COLO829 (cell line): ENCODE data around the gene C3orf70.
A peak's percentile ranks its signal among the peaks of the same experiment; 100 is the strongest.

ENCODE experiments used
- DNase-seq: peaks from one replicate; pipeline ENCODE4 v3.0.0; 2012; ENCODE audit warnings: low spot score

Gene C3orf70

GRCh38 chr3:185152410-185153170 lies at the start of gene C3orf70:
TSS of gene C3orf70 (minus strand) at chr3:185153060. CDS start at chr3:185152823, 237 bp downstream.
- DNase-seq = peak; percentile 54

- DNase-seq = no peak
These were observed 47.8 kb upstream of the C3orf70 start for GRCh38 chr3:185200639-185201038.

- no peak for DNase-seq
These were observed 46.8 kb upstream of the C3orf70 start for GRCh38 chr3:185199671-185200070.

GRCh38 chr3:185199206-185199605 lies 46.3 kb upstream of the C3orf70 start:
- DNase-seq = no peak

GRCh38 chr3:185197068-185197467 lies 44.2 kb upstream of the C3orf70 start:
- DNase-seq = no peak

GRCh38 chr3:185195652-185196051 lies 42.8 kb upstream of the C3orf70 start:
- no peak for DNase-seq

GRCh38 chr3:185188816-185189215 lies 36.0 kb upstream of the C3orf70 start:
- DNase-seq = no peak

- peak; percentile 7 for DNase-seq
These were observed 34.5 kb upstream of the C3orf70 start for GRCh38 chr3:185187391-185187790.

- peak; percentile 57 for DNase-seq
These were observed 24.0 kb upstream of the C3orf70 start for GRCh38 chr3:185176750-185177359.

GRCh38 chr3:185175370-185175987 lies 22.6 kb upstream of the C3orf70 start:
- peak; percentile 93 for DNase-seq

GRCh38 chr3:185172086-185173049 lies 19.5 kb upstream of the C3orf70 start:
- no peak for DNase-seq

GRCh38 chr3:185164428-185165217 lies 11.8 kb upstream of the C3orf70 start:
- DNase-seq = no peak

GRCh38 chr3:185162634-185163033 lies 9.8 kb upstream of the C3orf70 start:
- no peak for DNase-seq

- DNase-seq = no peak
These were observed 8.9 kb upstream of the C3orf70 start for GRCh38 chr3:185161761-185162160.

GRCh38 chr3:185157347-185157746 lies 4.5 kb upstream of the C3orf70 start:
- DNase-seq = no peak

- DNase-seq = no peak
These were observed 2.8 kb upstream of the C3orf70 start for GRCh38 chr3:185155678-185156077.

GRCh38 chr3:185153861-185154629 lies 1.2 kb upstream of the C3orf70 start:
- DNase-seq = no peak

GRCh38 chr3:185153171-185153771 lies 411 bp upstream of the C3orf70 start:
- DNase-seq = no peak

GRCh38 chr3:185151964-185152409 lies 873 bp downstream of the C3orf70 start:
- peak; percentile 35 for DNase-seq
